RWPE2 (cell line): ENCODE results near the gene PLPPR1.

Experiments
- ATAC-seq: fragments of 200-7000 bp; cut with Tn5 transposase; 3 replicates; pipeline ENCODE4 v1.9.1; 2021; ENCODE audit warnings: low read depth
- DNase-seq: peaks from one replicate; pipeline ENCODE4 v3.0.0-alpha.2; 2020; ENCODE audit warnings: low spot score
- H3K27ac ChIP-seq: fragments of 450-650 bp; 2 replicates; pipeline ENCODE4 v1.5.1; 2017; ENCODE audit warnings: mild to moderate bottlenecking; ENCODE audit not compliant: poor library complexity, severe bottlenecking
- H3K27me3 ChIP-seq: fragments of 250-450 bp; sonication (Bioruptor Pico); 2 replicates; pipeline ENCODE4 v1.5.1; 2021; ENCODE audit warnings: mild to moderate bottlenecking, moderate library complexity; ENCODE audit not compliant: insufficient read depth, poor library complexity, severe bottlenecking
- H3K36me3 ChIP-seq: fragments of 250-450 bp; sonication (Bioruptor Pico); 2 replicates; pipeline ENCODE4 v1.5.1; 2020; ENCODE audit warnings: low read depth, mild to moderate bottlenecking, moderate library complexity
- H3K4me1 ChIP-seq: fragments of 250-450 bp; sonication (Bioruptor Pico); 2 replicates; pipeline ENCODE4 v1.5.1; 2021; ENCODE audit warnings: mild to moderate bottlenecking, moderate library complexity; ENCODE audit not compliant: insufficient read depth, poor library complexity, severe bottlenecking
- H3K4me3 ChIP-seq: fragments of 250-450 bp; sonication (Bioruptor Pico); 2 replicates; pipeline ENCODE4 v1.5.1; 2021; ENCODE audit warnings: mild to moderate bottlenecking, moderate library complexity; ENCODE audit not compliant: severe bottlenecking
- H3K9me3 ChIP-seq: fragments of 250-450 bp; sonication (Bioruptor Pico); 2 replicates; pipeline ENCODE4 v1.5.1; 2021; ENCODE audit warnings: mild to moderate bottlenecking, moderate library complexity; ENCODE audit not compliant: severe bottlenecking
- TF ChIP-seq, protein P1 (sequence below): fragments of 450-650 bp; IDR thresholded peaks from one replicate; pipeline ENCODE4 v1.5.1; 2017; ENCODE audit warnings: mild to moderate bottlenecking, moderate library complexity; ENCODE audit not compliant: poor library complexity, severe bottlenecking

PLPPR1 gene

DNA sequence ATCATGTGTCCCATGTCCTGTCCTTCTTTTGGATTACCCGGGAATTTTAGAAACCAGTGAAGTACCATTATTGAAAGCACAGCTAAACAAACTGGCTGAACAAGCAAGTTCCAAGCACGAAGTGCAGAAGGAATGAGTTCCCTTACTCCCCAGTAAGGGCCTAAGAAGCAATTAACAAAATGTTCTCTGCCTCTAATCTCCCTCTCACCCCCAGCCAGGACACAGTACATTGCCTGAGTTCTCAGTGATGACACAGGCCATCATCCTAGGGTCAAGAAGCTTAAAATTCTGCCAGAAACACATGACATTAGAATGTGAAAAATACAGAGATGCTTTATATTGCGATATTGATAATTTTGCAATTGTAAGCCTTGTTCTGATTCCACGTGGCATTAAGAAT, 118.0 kb downstream of the PLPPR1 start:
- Histone ChIP-seq H3K4me1 (no peaks in the 10 kb centered on the region), H3K36me3 (no peaks in the 10 kb centered on the region), H3K4me3 (no peak overlapping the region), H3K9me3 (no peaks in the 10 kb centered on the region), H3K27me3 (no peaks in the 10 kb centered on the region), H3K27ac (no peak overlapping the region)
- ATAC-seq, result no peak
- no peak for DNase-seq
- TF ChIP-seq, protein P1, sequence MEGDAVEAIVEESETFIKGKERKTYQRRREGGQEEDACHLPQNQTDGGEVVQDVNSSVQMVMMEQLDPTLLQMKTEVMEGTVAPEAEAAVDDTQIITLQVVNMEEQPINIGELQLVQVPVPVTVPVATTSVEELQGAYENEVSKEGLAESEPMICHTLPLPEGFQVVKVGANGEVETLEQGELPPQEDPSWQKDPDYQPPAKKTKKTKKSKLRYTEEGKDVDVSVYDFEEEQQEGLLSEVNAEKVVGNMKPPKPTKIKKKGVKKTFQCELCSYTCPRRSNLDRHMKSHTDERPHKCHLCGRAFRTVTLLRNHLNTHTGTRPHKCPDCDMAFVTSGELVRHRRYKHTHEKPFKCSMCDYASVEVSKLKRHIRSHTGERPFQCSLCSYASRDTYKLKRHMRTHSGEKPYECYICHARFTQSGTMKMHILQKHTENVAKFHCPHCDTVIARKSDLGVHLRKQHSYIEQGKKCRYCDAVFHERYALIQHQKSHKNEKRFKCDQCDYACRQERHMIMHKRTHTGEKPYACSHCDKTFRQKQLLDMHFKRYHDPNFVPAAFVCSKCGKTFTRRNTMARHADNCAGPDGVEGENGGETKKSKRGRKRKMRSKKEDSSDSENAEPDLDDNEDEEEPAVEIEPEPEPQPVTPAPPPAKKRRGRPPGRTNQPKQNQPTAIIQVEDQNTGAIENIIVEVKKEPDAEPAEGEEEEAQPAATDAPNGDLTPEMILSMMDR, result no peak

DNA sequence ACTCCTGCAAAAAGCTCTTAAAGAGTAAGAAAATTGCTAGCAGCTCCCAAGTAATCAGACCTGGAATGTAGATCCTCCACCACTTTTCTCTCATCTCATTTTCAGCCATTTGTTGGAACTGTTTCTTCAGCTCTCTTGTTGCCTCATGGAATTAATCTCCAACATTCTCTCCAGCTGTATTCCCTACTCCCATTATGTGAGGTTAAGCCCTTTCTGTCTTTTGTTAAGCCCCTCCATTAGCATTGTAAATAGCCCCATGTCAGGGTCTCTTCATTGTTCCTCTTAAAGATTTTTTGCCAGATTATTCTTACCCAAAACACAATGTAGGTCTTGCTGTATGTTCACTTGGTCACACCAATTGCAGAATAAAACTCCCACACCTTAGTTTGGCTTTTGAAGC, 119.8 kb downstream of the PLPPR1 start:
- no peaks in the 10 kb centered on the region for H3K9me3 ChIP-seq
- no peak for DNase-seq
- no peak overlapping the region for H3K4me3 ChIP-seq
- H3K27ac ChIP-seq, result no peak overlapping the region
- H3K27me3 ChIP-seq, result no peaks in the 10 kb centered on the region
- TF ChIP-seq, protein P1, result no peak
- no peaks in the 10 kb centered on the region for H3K4me1 ChIP-seq
- no peak for ATAC-seq
- no peaks in the 10 kb centered on the region for H3K36me3 ChIP-seq

DNA sequence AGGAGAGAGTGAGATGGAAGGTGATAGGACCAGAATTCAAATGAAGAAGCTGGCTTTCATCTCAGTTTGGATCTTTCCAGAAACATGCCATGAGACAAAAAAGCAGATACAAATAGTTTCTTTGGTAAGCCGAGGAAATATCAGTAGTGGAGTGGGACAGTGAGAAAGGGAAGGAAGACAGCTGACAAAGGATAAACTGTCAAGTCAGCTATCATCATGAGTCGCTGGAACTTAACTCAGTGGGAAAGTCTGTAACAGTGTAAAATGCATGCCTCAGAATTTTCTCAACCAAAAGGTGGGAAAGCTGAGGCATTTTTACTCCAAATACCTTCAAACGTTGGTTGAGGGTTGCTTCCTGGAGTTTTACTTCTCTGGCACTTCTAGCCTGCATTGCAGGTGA, 129.8 kb downstream of the PLPPR1 start:
- Histone ChIP-seq H3K36me3 (no peaks in the 10 kb centered on the region), H3K9me3 (no peaks in the 10 kb centered on the region), H3K4me3 (no peak overlapping the region), H3K27ac (no peak overlapping the region), H3K27me3 (no peaks in the 10 kb centered on the region), H3K4me1 (no peaks in the 10 kb centered on the region)
- no peak for ATAC-seq
- DNase-seq, result no peak
- TF ChIP-seq, protein P1, result no peak

DNA sequence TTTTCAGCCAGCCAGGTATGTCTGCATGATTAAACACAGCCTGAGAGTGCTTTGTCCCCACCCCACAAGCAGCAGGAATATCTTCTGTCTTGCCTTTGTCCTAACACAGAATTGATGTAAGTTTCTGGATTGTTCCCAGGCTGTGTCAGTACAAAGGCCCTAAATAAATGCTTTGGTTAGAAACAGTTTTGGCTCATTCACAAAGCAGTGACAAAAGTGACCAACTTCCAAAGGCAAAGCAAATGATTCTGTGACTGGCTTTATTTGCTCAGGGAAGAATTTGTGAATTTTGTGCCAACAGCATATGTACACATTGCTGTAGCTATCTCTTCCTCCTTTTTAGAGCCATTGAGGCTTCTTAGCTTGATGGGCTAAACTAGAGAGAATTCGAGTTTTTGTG, 133.7 kb downstream of the PLPPR1 start:
- TF ChIP-seq, protein P1, result no peak
- Histone ChIP-seq H3K9me3 (no peaks in the 10 kb centered on the region), H3K27me3 (no peaks in the 10 kb centered on the region), H3K27ac (no peak overlapping the region), H3K36me3 (no peaks in the 10 kb centered on the region), H3K4me3 (no peak overlapping the region), H3K4me1 (no peaks in the 10 kb centered on the region)
- ATAC-seq (no peak), DNase-seq (no peak)

DNA sequence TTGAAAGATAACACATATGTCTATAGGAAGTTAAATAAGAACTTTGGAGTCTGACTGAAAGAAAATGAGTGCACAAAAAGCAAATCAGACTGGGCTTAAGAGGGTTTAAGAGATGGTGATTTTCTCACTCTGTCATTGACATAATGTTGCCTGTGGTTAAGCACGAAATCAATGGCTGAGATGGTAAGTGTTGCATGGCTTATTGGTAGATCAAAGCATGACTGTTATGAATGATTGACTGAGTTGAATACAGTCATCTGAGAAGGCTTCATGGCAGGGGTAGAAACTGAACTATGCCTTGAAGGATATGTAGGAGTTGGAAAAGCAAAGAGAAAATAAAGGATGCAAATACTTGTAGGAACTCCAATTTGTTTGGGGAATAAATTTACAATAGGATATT, 136.6 kb downstream of the PLPPR1 start:
- H3K36me3 ChIP-seq, result no peaks in the 10 kb centered on the region
- no peaks in the 10 kb centered on the region for H3K4me1 ChIP-seq
- no peak overlapping the region for H3K27ac ChIP-seq
- TF ChIP-seq, protein P1, result no peak
- no peaks in the 10 kb centered on the region for H3K9me3 ChIP-seq
- DNase-seq, result no peak
- ATAC-seq, result no peak
- no peak overlapping the region for H3K4me3 ChIP-seq
- H3K27me3 ChIP-seq, result no peaks in the 10 kb centered on the region
